OCI-LY3 (cell line): ENCODE results near the gene DNAJC19.

Experiments
- H2AFZ ChIP-seq: fragments of 200-600, 300-600 bp; shearing (Covaris generic); 2 replicates; pipeline ENCODE4 v1.6.0; 2014; ENCODE audit warnings: antibody characterized with exemption, low read depth, low read length
- H3K27ac ChIP-seq: fragments of 200-600, 300-600 bp; sonication (generic); 2 replicates; pipeline ENCODE4 v1.5.1; 2014; ENCODE audit warnings: mild to moderate bottlenecking, low read length, moderate library complexity, mixed read lengths
- H3K27me3 ChIP-seq: fragments of 200-600, 300-600 bp; sonication (generic); 2 replicates; pipeline ENCODE4 v1.6.1; 2014; ENCODE audit warnings: low read depth, low read length, mixed read lengths
- H3K36me3 ChIP-seq: fragments of 200-600, 300-600 bp; sonication (generic); replicated peaks from 2 replicates; pipeline ENCODE3; 2014; ENCODE audit warnings: low read depth, low read length, mixed read lengths
- H3K4me1 ChIP-seq: fragments of 300-600, 200-600 bp; sonication (generic); 2 replicates; pipeline ENCODE4 v1.6.1; 2014; ENCODE audit warnings: low read length, mixed read lengths
- H3K4me2 ChIP-seq: fragments of 200-600, 300-600 bp; sonication (generic); 2 replicates; pipeline ENCODE4 v1.6.1; 2014; ENCODE audit warnings: low read length, mixed read lengths
- H3K4me3 ChIP-seq: fragments of 300-600, 200-600 bp; sonication (generic); 2 replicates; pipeline ENCODE4 v1.5.1; 2014; ENCODE audit warnings: antibody characterized with exemption, mild to moderate bottlenecking, low read length, moderate library complexity
- H3K79me2 ChIP-seq: fragments of 300-600, 200-600 bp; shearing (Covaris generic); 2 replicates; pipeline ENCODE4 v1.6.1; 2014; ENCODE audit warnings: mild to moderate bottlenecking, low read length, mixed read lengths
- H3K9ac ChIP-seq: fragments of 300-600, 200-600 bp; shearing (Covaris generic); 2 replicates; pipeline ENCODE4 v1.6.0; 2014; ENCODE audit warnings: mild to moderate bottlenecking, low read length, moderate library complexity
- H3K9me3 ChIP-seq: fragments of 200-600, 300-600 bp; shearing (Covaris generic); 2 replicates; pipeline ENCODE4 v1.6.1; 2014; ENCODE audit warnings: low read length, mixed read lengths; ENCODE audit not compliant: insufficient read depth
- H4K20me1 ChIP-seq: fragments of 200-600, 300-600 bp; sonication (generic); 2 replicates; pipeline ENCODE4 v1.6.1; 2016; ENCODE audit warnings: low read length, mixed read lengths; ENCODE audit not compliant: insufficient read depth
- EZH2phosphoT487 ChIP-seq: fragments of 200-600 bp; shearing (Covaris generic); IDR thresholded peaks from 2 replicates; pipeline ENCODE4 v1.6.1; 2018; ENCODE audit warnings: antibody characterized with exemption, mixed run types, low read depth
- TF ChIP-seq, protein P1 (sequence below): fragments of 200-600, 300-600 bp; sonication (generic); IDR thresholded peaks from 2 replicates; pipeline ENCODE4 v1.5.1; 2014; ENCODE audit warnings: antibody characterized with exemption, low read length, low read depth

The DNAJC19 gene

DNA sequence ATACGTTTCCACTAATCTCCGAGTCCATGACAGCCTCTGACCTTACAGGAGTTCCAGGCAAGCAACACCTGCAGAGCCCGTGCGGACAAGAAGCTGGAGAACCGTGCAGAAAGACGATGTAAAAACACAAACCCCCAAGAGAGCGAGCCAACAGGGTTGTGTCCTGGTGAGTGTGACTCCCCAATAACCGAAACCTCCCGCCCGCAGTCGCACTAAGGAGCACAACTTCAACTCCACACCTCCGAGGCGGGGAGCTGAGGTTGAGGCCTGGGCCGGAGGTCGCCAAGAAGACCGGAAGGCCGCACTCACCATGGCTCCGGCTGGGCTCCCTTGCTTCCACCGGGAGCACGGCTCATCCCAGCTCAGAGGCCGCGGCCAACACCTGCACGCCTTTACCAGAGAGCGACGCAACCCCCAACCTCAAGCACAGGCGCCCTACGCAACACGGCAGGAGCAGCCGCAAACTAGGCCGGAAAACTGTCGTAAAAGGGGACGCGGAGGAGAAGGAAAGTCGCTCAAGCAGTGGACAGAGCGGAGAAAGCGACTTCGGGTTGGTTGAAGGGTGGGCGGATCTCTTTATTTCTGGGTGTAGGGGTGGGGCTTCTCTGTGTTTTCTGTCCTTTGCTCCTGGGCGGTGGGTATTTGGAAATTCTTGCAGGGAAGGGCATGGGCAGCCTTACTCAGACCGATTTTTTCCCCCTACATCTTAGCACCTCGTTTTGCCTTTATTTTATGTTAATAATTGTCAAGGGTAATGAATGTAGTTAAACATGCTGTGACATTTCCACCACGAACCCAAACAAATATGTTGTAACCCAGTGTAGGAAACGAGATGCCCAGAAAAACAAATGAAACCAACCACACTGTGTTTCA lies at the start of gene DNAJC19:
Gene DNAJC19 (minus strand): TSS at position 446 of the 873 bp plus-strand sequence. CDS start 134 bp downstream, at position 312.
- H3K4me3 ChIP-seq = peak within 1 kb of the TSS; percentile 91
- H2AFZ ChIP-seq = peak within 1 kb of the TSS; percentile 78

DNA sequence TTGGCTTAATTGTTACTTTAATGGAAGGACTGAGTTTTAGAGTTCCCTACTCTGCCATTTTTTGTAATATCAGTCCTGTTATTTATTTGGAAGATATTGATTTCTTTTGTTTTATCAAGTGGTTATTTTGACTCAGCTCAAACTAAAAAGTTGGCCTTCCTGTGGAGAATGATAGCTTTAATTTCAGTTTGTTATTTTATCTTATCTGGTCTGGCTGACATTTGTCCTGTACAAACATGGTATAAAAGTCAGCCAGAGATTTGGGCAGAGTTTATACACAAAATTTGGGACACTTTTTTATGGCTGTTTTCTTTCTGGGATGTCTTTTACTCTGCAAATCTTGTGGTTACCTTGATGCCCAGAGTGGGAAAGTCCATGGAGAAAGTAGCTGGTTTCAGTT lies 41.4 kb upstream of the DNAJC19 start:
- Histone ChIP-seq H2AFZ (no peak overlapping the region), H3K4me3 (no peak overlapping the region), H3K4me1 (no peaks in the 10 kb centered on the region), H3K9me3 (0 out of 2 replicates have a peak, but pooled peaks cover under 1% of the 10 kb centered on the region), H3K36me3 (no peaks in the 10 kb centered on the region), H3K4me2 (no peak overlapping the region), H3K27me3 (no peaks in the 10 kb centered on the region), H3K9ac (no peak overlapping the region), H4K20me1 (no peaks in the 10 kb centered on the region), H3K79me2 (no peaks in the 10 kb centered on the region), H3K27ac (no peak overlapping the region)
- no peak for TF ChIP-seq EZH2phosphoT487
- TF ChIP-seq, protein P1, sequence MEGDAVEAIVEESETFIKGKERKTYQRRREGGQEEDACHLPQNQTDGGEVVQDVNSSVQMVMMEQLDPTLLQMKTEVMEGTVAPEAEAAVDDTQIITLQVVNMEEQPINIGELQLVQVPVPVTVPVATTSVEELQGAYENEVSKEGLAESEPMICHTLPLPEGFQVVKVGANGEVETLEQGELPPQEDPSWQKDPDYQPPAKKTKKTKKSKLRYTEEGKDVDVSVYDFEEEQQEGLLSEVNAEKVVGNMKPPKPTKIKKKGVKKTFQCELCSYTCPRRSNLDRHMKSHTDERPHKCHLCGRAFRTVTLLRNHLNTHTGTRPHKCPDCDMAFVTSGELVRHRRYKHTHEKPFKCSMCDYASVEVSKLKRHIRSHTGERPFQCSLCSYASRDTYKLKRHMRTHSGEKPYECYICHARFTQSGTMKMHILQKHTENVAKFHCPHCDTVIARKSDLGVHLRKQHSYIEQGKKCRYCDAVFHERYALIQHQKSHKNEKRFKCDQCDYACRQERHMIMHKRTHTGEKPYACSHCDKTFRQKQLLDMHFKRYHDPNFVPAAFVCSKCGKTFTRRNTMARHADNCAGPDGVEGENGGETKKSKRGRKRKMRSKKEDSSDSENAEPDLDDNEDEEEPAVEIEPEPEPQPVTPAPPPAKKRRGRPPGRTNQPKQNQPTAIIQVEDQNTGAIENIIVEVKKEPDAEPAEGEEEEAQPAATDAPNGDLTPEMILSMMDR = no peak

More for the DNA sequence above, at the start of gene DNAJC19:
- Histone ChIP-seq H3K36me3 (peaks cover 4% of the 10 kb centered on the region), H3K4me1 (peaks cover 12% of the 10 kb centered on the region), H3K27ac (peak within 1 kb of the TSS; percentile 30), H4K20me1 (no peaks in the 10 kb centered on the region), H3K27me3 (no peaks in the 10 kb centered on the region), H3K4me2 (peak within 1 kb of the TSS; percentile 85), H3K79me2 (peaks cover 20% of the 10 kb centered on the region), H3K9ac (peak within 1 kb of the TSS; percentile 76), H3K9me3 (no peaks in the 10 kb centered on the region)
- TF ChIP-seq EZH2phosphoT487 = no peak

DNA sequence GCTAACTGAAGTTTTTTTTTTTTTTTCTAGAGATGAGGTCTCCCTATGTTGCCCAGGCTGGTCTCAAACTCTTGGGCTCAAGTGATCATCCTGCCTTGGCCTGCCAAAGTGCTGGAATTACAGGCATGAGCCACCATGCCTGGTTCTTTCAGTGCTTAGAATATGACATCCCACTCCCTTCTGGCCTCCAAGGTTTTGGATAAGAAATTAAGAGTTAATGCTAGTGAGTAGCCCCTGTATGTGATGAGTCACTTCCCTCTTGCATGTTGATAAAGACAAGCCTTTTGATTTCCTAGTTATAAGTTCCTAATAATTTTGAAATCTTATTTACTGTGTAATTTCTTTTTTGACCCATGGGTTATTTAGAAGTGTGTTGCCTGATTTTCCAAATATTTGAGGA lies 35.7 kb upstream of the DNAJC19 start:
- H3K4me2 ChIP-seq = no peak overlapping the region
- H3K9ac ChIP-seq = no peak overlapping the region
- 0 out of 2 replicates have a peak, but pooled peaks cover 4% of the 10 kb centered on the region for H3K9me3 ChIP-seq
- no peaks in the 10 kb centered on the region for H3K79me2 ChIP-seq
- no peaks in the 10 kb centered on the region for H3K36me3 ChIP-seq
- H3K27me3 ChIP-seq = no peaks in the 10 kb centered on the region
- no peak overlapping the region for H3K4me3 ChIP-seq
- TF ChIP-seq EZH2phosphoT487 = no peak
- TF ChIP-seq, protein P1 = no peak
- no peak overlapping the region for H2AFZ ChIP-seq
- no peaks in the 10 kb centered on the region for H4K20me1 ChIP-seq
- H3K27ac ChIP-seq = no peak overlapping the region
- H3K4me1 ChIP-seq = no peaks in the 10 kb centered on the region

DNA sequence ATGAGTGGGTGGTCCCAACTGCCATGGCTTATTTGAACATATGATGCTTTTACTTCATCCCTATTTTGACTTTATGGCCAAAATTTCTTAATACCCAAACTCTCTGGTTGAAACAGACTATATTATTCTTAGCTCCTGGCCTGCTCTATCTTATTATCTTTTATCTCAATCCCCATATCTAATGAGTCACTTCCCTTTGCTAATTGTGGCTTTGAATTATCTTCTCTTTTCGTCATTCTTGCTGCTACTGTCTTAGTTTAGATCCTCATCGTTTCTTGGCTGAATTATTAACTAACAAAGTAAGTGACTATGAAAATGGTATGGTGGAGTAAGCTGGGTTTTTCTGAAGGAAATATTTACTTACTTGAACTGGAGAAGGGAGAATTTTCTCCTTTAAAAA lies 28.2 kb upstream of the DNAJC19 start:
- Histone ChIP-seq H3K4me3 (no peak overlapping the region), H3K27ac (no peak overlapping the region), H3K27me3 (no peaks in the 10 kb centered on the region), H3K79me2 (no peaks in the 10 kb centered on the region), H3K9ac (no peak overlapping the region), H4K20me1 (no peaks in the 10 kb centered on the region), H3K4me2 (no peak overlapping the region), H3K36me3 (no peaks in the 10 kb centered on the region), H3K9me3 (no peaks in the 10 kb centered on the region), H2AFZ (no peak overlapping the region), H3K4me1 (no peaks in the 10 kb centered on the region)
- TF ChIP-seq EZH2phosphoT487 = no peak
- TF ChIP-seq, protein P1 = no peak
